ENCODE measurements around the gene WDCP.
A peak's percentile ranks its signal among the peaks of the same experiment; 100 is the strongest.
"Not testable (repeated sequence)": the region's sequence is repeated elsewhere in the genome, so short reads cannot be mapped to it uniquely, and the experiment has no call there.

Gene WDCP
- long read RNA-seq, donor 1, partial matches to known transcripts: 6 of 7 reads
- long read RNA-seq, donor 1, other reads (novel, unspliced or antisense): 0 of 7 reads
- long read RNA-seq, donor 2: 0 reads
- long read RNA-seq, donor 3, partial matches to known transcripts: 6 of 7 reads
- long read RNA-seq, donor 3, other reads (novel, unspliced or antisense): 0 of 7 reads
- long read RNA-seq, donor 4: 0 reads
- long read RNA-seq, donor 5, partial matches to known transcripts: 7 of 11 reads
- long read RNA-seq, donor 5, other reads (novel, unspliced or antisense): 0 of 11 reads
- long read RNA-seq, donor 6, partial matches to known transcripts: 0 of 2 reads
- long read RNA-seq, donor 6, other reads (novel, unspliced or antisense): 0 of 2 reads
- long read RNA-seq, donor 7: 0 reads
- long read RNA-seq, donor 8, partial matches to known transcripts: 0 of 1 reads
- long read RNA-seq, donor 8, other reads (novel, unspliced or antisense): 0 of 1 reads

DNA sequence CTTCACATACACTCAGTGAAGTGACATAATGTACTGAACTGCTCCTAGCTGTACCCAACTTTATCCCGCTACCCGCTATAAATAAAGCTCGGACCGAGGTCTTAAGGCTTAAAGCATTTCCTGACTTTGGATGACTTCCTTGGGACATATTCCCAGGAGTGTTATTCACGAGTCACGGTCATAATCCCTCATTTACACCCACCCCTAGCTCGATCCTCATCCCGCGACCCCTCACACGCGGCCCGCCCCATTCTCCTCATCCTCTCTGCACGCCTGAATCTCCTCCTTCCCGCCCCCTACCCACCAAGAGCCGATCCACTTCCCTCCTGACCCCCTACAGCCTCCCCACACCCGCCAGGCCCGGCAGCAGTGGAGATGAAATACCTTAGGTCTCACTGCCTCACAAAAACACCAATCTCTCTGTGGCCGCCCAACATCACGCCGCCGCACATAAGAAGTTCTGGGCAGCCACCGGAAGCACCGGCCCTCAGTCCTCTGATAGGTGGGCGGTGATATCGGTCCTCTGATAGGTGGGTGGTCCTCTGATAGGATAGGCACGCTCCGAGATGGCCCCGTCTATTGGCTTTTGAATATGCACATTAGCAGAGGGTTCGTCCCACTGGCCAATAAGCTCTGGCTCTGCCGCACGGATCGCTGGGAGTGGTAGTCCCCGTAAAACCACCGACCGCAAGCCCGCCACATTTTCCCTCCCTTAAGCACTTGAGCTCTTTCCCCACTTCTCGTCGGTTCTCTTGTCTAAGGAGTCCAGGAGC, at the start of gene WDCP:
WDCP (minus strand) TSS at position 462 of the 773 bp plus-strand sequence. CDS start 7,897 bp downstream, outside the sequence.
- peak; percentile 60 for DNase-seq

GRCh38 chr2:24095171-24095677, 48.0 kb upstream of the WDCP start:
- DNase-seq: not testable (repeated sequence)

- not testable (repeated sequence) for DNase-seq
Observed at GRCh38 chr2:24093270-24093669, 46.1 kb upstream of the WDCP start.

DNA sequence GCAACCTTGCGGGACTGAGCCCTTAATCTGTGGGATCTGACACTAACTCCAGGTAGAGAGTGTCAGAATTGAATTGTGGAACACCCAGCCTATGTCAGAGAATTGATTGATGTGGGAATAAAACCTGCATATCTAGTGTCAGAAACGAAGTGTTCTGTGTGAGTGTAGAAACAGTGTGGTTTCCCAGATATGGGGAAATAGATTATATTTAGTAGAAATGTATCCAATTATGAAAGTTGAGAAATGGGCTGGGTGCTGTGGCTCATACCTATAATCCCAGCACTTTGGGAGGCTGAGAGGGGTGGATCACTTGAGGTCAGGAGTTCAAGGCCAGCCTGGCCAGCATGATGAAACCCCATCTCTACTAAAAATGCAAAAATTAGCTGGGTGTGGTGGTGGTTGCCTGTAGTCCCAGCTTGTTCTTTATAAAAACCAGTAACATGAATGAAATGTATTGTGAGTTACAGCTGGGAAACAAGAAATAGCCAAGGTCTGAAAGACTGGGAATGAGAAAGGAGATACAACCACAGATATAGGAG, 41.7 kb upstream of the WDCP start:
- no peak for DNase-seq

DNA sequence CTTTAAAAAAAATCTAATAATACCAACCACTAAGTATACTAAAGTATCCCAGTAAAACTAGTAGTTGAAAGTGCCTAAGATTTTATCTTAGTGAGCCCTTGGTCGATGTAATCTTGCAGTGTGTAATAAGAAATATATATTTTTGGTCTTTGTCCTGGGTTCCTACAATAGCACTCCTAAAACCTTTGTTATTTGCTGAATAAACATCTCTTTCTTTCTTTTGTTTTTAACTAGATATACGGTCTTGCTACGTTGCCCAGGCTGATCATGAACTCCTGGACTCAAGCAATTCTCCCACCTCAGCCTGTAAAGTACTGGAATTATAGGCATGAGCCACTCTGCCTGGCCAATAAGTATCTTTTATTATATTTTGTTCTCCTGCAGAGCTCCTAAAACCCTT, 39.8 kb upstream of the WDCP start:
- no peak for DNase-seq

DNA sequence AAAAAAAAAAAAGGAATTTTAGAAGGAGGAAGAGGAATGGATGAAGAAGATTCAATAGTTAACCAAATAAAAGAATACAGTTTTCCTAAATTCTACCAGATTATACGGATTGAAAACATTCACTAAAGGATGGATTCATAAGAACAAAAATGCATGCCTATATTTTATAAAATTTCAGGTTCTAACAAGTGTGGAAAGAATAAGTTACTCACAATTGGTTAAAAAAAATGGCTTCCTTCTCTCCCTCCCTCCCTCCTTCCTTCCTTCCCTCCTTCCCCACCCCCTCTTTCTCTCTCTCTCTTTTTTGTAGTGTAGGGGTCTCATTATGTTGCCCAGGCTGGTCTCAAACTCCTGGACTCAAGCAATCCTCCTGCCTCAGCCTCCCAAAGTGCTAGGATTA, 39.0 kb upstream of the WDCP start:
- DNase-seq: no peak

GRCh38 chr2:24085200-24085489, 38.0 kb upstream of the WDCP start:
- no peak for DNase-seq

DNA sequence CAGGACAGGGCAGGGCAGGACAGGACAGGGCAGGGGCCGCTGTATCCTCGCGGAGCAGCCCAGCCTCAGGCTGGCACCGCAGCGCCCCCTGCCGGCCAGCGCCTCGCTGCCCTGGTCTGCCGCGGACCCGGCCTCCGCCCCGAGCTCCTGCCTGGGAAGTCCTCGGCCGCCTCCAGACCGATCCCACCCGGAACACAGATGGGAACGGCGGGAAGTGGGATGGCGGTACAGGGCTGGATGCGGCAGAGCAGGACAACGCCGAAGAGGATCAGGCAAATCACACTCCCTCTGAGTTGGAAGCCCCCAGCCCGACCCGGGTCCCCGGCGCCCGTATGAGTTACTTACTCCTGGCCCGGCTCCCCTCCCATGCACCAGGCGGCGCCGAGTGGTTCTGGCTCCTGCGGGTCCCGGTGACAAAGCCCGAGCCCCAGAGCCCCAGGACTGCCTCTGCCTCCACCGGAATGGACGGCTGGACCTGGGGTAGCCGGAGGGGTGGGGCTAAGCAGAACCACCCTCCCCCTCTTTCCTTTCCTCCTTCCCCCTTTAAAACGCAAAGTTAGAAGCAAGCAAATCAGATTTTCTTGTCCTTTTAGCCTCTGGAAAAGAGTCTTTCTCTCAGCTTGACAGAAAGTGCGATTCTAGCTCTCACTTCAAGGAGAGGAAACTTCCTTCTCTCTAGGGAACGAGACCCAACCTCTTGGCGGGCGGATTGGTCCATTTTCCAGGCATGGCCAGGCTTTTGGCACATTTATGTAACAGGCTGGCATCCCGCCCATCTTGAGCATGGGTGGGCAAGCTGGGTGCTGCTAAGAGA, 37.4 kb upstream of the WDCP start, which contains the start of gene TP53I3:
TP53I3 (minus strand) TSS at position 449 of the 814 bp plus-strand sequence. CDS start 508 bp downstream, outside the sequence.
- peak; percentile 99 for DNase-seq

- peak; percentile 96 for DNase-seq
Observed at GRCh38 chr2:24083567-24084385, 36.6 kb upstream of the WDCP start.

DNA sequence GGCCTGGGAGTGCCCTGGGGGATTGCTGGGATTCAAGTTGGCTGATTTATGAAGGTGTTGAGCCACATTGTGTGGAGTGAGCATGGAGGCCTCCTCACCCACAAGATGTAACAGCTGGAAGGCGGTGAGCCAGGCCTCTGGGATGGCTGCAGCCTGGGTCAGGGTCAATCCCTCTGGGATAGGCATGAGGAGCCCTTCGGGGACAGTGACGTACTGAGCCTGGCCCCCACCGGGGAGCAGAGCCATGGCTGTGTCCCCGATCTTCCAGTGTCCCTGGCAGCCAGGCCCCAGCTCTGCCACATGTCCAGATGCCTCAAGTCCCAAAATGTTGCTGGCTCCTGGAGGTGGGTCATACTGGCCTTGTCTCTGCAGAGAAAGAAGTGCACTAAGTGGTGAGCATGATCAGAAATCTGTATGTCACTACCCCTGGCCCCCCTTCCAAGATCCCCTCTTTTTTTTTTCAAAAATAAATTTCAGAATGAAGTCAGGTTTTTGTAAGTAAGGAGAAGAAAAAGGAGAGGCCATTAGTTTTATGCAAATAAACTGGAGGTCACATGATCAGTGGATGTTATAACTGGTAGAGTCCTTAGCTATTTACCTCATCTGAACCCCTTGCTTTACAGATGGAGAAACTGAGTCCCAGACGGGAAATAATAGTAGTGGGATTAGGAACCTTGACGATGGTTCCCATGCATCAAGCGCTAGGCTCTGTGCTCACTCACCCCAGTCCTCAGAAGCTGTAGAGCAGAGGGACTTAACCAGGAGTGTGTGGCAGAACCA, 35.8 kb upstream of the WDCP start:
- DNase-seq: no peak

- DNase-seq: no peak
Observed at GRCh38 chr2:24080701-24081100, 33.5 kb upstream of the WDCP start.

- no peak for DNase-seq
Observed at GRCh38 chr2:24077879-24078278, 30.7 kb upstream of the WDCP start.

- no peak for DNase-seq
Observed at GRCh38 chr2:24077535-24077877, 30.3 kb upstream of the WDCP start.

DNA sequence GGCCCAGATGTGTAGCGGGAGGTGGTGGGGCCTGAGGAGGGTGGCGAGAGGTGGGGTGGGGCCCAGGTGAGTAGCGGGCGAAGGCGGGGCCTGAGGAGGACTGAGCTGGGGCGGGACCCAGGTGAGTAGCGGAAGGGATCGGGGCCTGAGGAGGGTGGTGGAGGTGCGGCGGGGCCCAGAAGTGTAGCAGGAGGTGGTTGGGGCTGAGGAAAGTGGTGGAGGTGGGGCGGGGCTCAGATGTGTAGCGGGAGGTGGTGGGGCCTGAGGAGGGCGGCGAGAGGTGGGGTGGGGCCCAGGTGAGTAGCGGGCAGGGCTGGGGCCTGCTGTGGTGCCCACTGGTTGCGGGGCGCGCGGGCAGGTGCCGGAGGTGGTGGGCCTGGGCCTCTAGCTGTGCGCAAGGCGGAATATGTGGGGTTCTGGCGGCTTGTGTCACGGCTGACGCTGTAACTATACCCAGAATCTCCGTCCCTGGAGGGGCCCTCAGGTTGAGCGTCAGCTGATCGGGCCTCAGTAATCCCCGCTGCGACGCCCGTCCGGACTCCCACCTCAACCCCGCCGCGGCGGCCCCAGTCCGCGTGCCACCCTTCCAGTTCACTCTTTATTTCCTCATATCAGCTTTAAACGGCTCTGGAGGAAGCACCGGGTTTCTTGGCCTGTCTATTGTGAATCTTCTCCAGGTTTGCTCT, 29.8 kb upstream of the WDCP start:
- peak; percentile 72 for DNase-seq

DNA sequence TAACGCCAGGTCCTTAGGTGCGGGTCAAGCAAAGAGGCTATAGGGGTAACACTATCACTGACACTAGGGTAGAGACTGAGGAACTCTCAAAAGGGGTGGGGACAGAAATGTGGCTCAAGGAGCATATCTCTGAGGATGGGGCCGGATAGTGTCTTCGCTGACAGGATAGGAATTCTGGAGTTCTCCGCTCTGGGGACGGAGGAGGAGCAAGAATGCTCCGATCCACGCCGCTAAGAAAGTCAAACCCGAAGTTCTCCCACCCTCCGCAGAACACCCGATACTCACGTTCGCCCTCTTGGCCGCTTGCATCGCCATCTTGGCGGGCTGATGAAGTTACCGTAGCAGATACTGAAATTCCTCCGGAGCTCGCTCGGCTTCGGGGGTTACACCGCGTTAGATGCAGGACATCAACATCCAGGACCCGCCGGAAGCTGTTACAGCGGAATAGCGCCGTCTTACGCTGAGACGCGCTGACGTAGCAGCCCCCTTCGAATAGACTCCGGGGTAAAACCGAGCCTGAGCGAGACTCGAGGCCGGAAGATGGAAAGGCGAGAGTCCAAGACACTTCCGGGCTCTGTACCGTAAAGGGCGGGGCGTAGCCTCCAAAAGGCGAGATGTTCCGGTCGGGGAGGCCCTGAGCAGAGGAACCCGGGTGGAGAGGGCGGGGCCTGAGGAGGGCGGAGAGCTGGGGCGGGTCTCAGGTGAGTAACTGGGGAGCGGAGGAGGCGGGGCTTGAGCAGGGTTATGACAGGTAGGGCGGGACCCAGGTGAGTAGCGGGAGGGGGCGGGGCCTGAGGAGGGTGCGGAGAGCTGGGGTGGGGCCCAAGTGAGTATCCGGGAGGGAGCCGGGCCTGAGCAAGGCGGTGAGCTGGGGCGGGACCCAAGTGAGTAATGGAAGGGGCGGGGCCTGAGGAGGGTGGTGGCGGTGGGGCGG, 29.0 kb upstream of the WDCP start, which contains the start of gene SF3B6:
SF3B6 (minus strand) TSS at position 412 of the 934 bp plus-strand sequence; CDS start at position 315, 97 bp downstream.
- peak; percentile 87 for DNase-seq

DNA sequence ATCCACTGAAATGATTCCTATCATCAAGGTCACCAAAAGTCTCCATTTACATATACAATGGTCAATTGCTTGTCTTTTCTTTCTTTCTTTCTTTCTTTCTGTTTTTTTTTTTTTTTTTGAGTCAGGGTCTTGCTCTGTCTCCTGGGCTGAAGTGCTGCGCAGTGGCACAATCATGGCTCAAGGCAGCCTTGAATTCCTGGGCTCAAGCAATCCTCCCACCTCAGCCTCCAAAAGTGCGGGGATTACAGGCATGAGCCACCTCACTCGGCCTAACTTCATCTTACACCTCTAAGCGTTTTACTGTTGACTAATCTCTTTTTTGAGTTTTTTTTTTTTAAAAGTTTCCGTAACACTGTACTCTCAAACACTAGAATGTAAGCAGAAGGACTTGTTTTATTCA, 28.1 kb upstream of the WDCP start:
- no peak for DNase-seq

- no peak for DNase-seq
Observed at GRCh38 chr2:24073816-24074215, 26.6 kb upstream of the WDCP start.

DNA sequence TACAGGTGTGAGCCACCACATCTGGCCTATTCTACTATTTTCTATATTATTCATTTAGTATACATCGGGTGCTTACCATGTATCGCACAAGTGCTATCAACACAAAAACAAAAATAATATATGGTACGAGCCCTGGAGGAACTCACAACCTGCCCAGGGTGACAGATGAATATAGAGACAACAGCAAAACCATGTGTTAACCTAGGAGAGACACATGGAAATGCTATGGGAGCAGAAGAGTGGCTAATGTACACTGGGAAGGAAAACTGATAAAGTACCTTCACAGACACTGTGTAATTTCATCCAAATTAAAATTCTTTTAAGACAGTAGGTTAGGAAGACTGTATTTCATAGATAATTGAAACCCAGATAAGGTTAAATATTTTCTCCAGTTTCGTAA, 25.1 kb upstream of the WDCP start:
- no peak for DNase-seq

DNA sequence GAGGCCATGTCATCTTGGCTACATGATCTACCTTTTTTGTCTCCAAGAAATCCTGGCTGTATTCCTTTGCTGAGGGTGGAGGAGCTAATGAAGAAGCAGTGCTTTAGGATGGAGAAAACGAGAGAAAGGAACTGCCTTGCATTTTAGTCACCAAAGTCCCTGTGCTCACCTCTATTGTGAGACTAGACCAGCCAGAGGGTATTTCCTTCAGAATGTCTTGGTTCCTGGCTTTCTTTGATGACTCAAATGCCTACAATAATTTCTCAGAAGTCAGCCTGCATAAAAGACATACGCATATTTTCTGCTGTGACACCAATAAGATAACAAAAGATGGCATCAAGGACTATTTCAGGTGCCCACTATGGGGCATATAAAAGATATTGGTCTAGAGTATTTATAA, 18.1 kb upstream of the WDCP start:
- DNase-seq: no peak
